Activated CD4-positive, CD25-positive, alpha-beta regulatory T cell treated with anti-CD3 and anti-CD28 coated beads, Interleukin-2, amount 50 U/mL, for 24 hours (primary cell): ENCODE results near the gene PLXNA4.

Experiments
- ATAC-seq, 2 donors: fragments of 150-1000 bp; cut with Tn5 transposase; one replicate each; pipeline ENCODE4 v1.10.0; 2021; ENCODE audit warnings: mild to moderate bottlenecking in 1 of 2, moderate library complexity in 1 of 2

Gene PLXNA4

GRCh38 chr7:132560825-132561529 lies 15.3 kb downstream of the PLXNA4 start:
- ATAC-seq = no peak

GRCh38 chr7:132560105-132560504 lies 16.2 kb downstream of the PLXNA4 start:
- no peak for ATAC-seq

- no peak for ATAC-seq
Measured at GRCh38 chr7:132558815-132559214, 17.5 kb downstream of the PLXNA4 start.

GRCh38 chr7:132557489-132558044 lies 18.7 kb downstream of the PLXNA4 start:
- no peak for ATAC-seq

GRCh38 chr7:132554446-132554845 lies 21.8 kb downstream of the PLXNA4 start:
- no peak for ATAC-seq

- no peak for ATAC-seq
Measured at GRCh38 chr7:132553031-132553430, 23.2 kb downstream of the PLXNA4 start.

- ATAC-seq = no peak
Measured at GRCh38 chr7:132551886-132552285, 24.4 kb downstream of the PLXNA4 start.

- no peak for ATAC-seq
Measured at GRCh38 chr7:132551439-132551838, 24.8 kb downstream of the PLXNA4 start.

- ATAC-seq = no peak
Measured at GRCh38 chr7:132548489-132549078, 27.7 kb downstream of the PLXNA4 start.

- ATAC-seq = no peak
Measured at GRCh38 chr7:132547821-132548220, 28.4 kb downstream of the PLXNA4 start.

GRCh38 chr7:132546366-132547127 lies 29.7 kb downstream of the PLXNA4 start:
- no peak for ATAC-seq

GRCh38 chr7:132545756-132546155 lies 30.5 kb downstream of the PLXNA4 start:
- ATAC-seq = no peak

GRCh38 chr7:132544999-132545398 lies 31.3 kb downstream of the PLXNA4 start:
- ATAC-seq = no peak

- no peak for ATAC-seq
Measured at GRCh38 chr7:132544025-132544424, 32.2 kb downstream of the PLXNA4 start.

GRCh38 chr7:132542895-132543294 lies 33.4 kb downstream of the PLXNA4 start:
- ATAC-seq = no peak

- ATAC-seq = no peak
Measured at GRCh38 chr7:132541656-132542055, 34.6 kb downstream of the PLXNA4 start.

- ATAC-seq = no peak
Measured at GRCh38 chr7:132537456-132538145, 38.7 kb downstream of the PLXNA4 start.

GRCh38 chr7:132536654-132537395 lies 39.4 kb downstream of the PLXNA4 start:
- ATAC-seq = no peak

GRCh38 chr7:132533916-132534315 lies 42.4 kb downstream of the PLXNA4 start:
- ATAC-seq = no peak

- ATAC-seq = no peak
Measured at GRCh38 chr7:132532281-132532680, 44.0 kb downstream of the PLXNA4 start.

- no peak for ATAC-seq
Measured at GRCh38 chr7:132531562-132531961, 44.7 kb downstream of the PLXNA4 start.

- no peak for ATAC-seq
Measured at GRCh38 chr7:132528695-132529094, 47.6 kb downstream of the PLXNA4 start.
